IMR-90 (cell line): ENCODE results near the gene EID2B.

Experiments
- CHD1 ChIP-seq: IDR thresholded peaks from 2 replicates; pipeline ENCODE4 v1.6.1; 2012; ENCODE audit warnings: low read depth, low read length, improper control_type of control experiment
- FOS ChIP-seq: fragments of 150-350 bp; IDR thresholded peaks from 2 replicates; pipeline ENCODE4 v1.6.1; 2016; ENCODE audit warnings: low read depth, low read length
- POLR2A ChIP-seq: IDR thresholded peaks from 2 replicates; pipeline ENCODE4 v1.6.1; 2012; ENCODE audit warnings: mild to moderate bottlenecking, low read depth, low read length
- RAD21 ChIP-seq: IDR thresholded peaks from 2 replicates; pipeline ENCODE4 v1.6.1; 2012; ENCODE audit warnings: low read length, improper control_type of control experiment
- RCOR1 ChIP-seq: IDR thresholded peaks from 2 replicates; pipeline ENCODE4 v1.6.1; 2012; ENCODE audit warnings: mild to moderate bottlenecking, low read length, improper control_type of control experiment; ENCODE audit not compliant: insufficient replicate concordance
- TF ChIP-seq, protein P1 (sequence below): conservative IDR thresholded peaks from 2 replicates; pipeline ENCODE4 v1.5.1; 2012; ENCODE audit warnings: mild to moderate bottlenecking, low read depth, low read length, improper control_type of control experiment

DNA sequence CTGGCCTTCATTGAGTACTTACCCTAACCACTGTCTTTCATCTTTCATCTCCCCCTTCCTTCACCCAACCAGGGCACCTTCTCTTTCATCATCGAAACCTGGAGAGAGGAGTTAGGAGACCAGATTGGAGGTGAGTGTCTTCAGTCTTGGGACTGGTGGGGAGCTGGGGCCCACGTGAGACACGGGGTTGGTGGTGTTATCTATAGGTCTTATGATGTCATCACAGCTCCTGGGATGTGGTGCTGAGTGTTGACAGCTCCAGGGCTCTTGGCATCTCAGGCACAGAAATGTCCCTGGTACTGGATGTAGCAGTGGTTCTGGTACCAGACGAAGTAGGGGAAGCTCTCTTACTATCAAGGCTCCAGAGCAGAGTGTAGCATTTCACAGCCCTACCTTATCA lies 32.1 kb downstream of the EID2B start:
- TF ChIP-seq, protein P1, sequence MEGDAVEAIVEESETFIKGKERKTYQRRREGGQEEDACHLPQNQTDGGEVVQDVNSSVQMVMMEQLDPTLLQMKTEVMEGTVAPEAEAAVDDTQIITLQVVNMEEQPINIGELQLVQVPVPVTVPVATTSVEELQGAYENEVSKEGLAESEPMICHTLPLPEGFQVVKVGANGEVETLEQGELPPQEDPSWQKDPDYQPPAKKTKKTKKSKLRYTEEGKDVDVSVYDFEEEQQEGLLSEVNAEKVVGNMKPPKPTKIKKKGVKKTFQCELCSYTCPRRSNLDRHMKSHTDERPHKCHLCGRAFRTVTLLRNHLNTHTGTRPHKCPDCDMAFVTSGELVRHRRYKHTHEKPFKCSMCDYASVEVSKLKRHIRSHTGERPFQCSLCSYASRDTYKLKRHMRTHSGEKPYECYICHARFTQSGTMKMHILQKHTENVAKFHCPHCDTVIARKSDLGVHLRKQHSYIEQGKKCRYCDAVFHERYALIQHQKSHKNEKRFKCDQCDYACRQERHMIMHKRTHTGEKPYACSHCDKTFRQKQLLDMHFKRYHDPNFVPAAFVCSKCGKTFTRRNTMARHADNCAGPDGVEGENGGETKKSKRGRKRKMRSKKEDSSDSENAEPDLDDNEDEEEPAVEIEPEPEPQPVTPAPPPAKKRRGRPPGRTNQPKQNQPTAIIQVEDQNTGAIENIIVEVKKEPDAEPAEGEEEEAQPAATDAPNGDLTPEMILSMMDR = no peak
- no peak for TF ChIP-seq POLR2A
- TF ChIP-seq RCOR1 = no peak
- no peak for TF ChIP-seq FOS
- TF ChIP-seq RAD21 = no peak
- no peak for TF ChIP-seq CHD1
